Right forelimb (tissue), 1 donor: ENCODE results near the gene TCF3.
A peak's percentile ranks its signal among the peaks of the same experiment; 100 is the strongest.

ENCODE experiments used
- DNase-seq: peaks from one replicate; pipeline ENCODE4 v3.0.0-alpha.2; 2018

TCF3 gene

DNA sequence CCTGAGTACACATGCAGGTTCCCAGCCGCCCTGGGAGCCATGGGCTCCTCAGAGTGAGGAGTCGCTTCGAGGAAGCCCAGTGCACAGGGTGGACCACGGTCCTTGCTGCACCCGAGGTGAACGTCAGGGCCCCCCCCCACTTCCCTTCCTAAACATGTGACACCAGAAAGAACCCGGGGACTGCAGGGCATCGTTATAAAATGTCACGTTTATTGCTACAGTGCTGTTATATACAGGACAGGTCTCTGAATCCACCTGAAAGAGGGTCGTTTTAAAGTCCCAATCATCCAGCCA is 43.4 kb downstream of the TCF3 start:
- DNase-seq = no peak

DNA sequence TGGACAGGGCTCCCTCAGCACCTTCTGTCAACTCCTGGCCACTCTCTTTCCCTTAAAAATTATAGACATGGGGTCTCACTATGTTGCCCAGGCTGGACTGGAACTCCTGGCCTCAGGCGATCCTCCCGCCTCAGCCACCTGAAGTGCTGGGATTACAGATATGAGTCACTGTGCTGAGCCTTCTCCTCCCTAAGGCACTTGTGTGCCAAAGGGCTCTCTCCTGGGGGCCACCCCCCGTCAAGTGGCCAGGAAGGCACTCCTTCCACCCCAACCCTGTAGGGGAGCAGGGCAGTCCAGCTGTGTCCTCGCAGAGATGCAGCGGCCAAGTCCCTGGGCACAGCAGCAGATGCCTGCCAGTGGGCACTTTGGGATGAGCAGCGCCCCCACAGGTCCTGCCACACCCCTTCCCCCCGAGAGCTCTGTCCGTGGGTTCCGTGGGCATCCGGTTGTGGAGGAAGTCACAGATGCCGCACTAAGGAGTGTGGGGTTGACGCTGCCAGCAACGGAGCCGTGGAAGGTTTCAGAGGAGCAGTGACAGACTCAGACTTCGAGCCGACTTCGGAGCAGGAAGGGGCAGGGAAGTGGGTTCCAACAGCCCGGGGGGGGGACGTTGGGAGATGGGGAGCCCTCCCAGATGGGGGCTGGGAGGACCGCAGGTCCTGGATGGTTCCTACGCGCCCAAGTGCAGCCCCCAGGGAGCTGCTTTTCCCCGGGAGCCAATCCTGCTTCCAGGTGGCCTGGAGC is 43.9 kb downstream of the TCF3 start:
- no peak for DNase-seq

DNA sequence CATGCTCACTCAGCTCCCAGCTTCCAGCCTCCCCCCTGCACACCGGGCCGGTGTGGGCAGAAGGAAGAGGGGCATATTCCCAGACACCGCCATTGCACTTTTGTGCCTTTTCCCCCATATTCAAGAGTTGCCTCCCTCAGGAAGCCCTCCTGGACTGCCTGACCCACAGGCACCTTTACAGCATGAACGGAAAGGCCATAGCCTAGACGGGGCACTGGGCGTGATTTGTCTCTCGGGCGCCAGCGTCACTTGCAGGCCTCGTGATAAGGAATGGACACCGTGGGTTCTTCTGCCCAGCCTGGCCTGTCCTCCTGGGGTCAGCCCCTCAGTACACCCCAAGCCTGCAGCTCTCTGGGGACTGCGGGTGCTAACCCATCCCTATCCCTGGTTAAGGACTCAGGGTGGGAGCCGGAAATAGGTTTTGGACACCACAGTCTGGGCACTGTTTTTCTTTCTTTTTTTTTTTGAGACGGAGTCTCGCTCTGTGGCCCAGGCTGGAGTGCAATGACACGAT is 46.2 kb downstream of the TCF3 start:
- no peak for DNase-seq

DNA sequence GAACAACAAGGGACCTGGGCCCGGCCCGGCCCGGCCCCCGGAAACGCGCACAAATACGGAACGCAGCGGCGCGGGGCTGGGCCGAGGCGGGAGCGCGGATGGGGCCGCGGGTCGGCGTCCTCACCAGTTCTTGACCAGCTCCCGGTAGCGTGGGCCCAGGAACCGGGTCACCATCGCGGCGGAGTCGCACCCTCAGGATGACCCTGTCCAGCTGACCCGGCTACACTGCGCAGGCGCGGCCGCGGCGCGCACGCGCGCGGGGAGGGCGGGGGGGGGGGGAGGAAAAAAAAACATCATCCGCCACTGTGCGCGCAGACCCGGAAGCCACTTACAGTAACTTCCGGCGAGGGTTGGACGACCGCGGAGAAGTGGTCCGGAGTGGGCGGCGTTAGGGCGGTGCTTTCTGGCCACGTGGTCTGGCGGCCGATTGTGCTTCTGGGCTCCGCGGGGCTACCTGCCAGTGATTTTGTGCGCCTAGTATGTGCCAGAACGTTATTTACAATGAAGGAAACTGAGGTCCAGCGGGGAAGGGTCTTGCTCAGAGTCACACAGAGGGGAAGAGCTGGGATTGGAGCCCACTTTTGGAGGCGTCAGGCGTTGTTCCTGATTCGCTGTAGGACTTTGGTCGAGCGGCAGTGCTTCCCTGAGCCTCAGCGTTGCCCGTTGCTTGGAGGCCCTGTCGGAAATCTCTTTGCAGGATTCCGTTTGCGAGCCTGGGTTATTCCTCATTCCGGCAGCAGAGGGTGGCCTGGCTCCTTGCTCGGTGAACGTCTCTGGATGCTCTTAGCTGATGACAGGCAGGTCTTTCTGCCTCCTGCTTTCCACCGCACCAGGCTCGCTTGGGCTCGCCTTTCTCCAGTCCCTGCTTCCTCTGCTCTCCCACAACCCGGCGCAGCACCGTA is 46.9 kb downstream of the TCF3 start, which contains the start of gene UQCR11:
UQCR11 (minus strand) TSS at position 227 of the 902 bp plus-strand sequence; CDS start at position 174, 53 bp downstream.
- peak; percentile 97 for DNase-seq

DNA sequence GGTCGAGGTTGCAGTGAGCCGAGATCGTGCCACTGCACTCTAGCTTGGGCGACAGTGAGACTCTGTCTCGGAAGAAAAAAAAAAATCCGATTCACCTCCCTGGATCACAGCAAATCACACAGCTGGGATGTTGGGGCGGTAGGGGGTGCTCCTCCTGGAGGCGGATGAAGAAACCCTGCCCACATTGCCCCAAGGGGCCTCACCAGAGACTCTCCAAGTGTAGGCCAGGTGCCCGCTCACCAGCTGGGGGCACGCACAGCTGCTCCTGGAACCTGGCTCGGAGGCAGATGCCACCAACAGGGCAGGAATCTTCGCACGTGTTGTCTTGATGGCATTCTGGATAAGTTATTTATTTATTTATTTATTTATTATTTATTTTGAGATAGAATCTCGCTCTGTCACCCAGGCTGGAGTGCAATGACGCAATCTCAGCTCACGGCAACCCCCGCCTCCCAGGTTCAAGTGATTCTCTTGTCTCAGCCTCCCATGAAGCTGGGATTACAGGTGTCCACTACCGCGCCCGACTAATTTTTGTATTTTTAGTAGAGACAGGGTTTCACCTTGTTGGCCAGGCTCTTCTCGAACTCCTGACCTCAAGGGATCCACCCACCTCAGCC is 50.2 kb downstream of the TCF3 start:
- no peak for DNase-seq

DNA sequence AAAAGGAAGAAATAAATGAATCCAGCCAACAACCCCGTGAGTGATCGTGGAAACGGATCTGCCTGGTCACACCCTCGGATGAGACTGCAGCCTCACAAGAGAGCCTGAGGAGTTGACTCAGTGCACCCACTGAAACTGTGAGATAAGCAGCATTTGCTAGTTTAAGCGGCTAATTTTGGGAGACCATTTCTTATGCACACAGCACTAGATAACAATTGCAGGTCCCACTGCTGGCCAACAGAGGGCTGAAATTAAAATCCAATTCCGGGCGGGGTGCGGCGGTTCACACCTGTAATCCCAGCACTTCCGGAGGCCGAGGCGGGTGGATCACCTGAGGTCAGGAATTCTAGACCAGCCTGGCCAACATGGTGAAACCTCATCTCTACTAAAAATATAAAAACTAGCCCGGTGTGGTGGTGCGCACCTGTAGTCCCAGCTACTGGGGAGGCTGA is 50.8 kb downstream of the TCF3 start:
- DNase-seq = no peak

DNA sequence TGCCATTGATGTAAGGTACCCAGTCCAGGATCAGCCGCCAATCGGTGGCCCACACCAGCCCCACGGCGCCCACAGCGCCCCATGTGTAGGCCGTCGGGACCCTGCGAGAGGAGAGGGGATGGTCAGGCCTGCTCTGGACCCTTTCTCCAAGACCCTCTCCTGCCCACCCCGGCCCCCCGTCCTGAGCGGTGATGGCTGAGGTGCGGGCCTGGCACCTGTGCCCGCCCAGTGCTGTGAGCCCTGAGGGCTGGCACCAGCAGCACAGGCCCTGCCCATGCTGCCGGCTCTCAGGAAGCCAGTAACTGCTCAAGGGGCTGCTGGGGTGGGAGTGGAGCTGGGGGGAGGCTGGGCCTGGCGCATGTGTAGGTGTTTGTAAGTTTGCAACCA is 53.0 kb downstream of the TCF3 start:
- no peak for DNase-seq

DNA sequence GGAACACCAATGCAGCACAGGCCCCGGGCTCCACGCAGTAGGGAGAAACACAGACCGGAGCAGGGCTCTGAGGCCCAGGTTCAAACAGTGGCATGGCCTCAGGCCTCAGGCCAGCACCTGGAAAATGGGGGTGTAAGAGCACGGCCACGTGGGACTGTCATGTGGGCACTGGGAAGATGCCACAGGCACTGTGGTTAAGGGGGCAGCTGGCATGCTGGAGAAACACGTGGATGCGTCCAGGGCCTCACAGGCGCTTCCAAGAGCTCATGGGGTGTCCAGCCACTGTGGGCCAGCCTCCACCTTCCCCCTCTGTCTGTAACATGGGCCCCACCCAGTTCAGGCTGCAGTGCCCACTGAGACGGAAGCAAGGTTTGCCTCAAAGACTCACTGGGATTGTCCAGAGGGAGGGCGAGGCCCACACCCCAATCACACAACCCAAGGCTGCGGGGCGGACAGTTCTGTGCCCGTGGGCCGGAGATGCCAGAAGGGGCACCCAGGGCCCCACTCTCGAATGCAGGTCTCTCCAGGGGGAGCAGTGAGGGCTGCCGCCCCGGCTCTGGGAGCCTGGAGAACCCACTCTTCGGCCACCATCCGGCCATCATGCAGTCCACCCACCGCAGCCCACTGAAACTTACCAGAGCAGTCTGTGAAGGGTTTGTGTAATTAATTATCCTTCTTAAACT is 53.5 kb downstream of the TCF3 start:
- DNase-seq = no peak

DNA sequence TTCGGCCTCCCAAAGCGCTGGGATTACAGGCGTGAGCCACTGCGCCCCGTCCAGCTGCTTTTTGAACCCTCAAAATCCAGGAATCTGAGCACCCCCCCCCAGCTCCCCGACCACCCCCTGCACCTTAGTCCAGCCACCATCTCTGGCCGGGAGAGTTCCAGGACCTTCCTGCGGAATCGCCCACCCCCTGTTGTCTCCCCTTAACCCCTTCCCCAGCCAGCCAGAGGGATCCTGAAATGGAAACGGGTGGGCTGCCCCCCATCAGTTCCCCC is 59.0 kb downstream of the TCF3 start:
- DNase-seq = no peak

DNA sequence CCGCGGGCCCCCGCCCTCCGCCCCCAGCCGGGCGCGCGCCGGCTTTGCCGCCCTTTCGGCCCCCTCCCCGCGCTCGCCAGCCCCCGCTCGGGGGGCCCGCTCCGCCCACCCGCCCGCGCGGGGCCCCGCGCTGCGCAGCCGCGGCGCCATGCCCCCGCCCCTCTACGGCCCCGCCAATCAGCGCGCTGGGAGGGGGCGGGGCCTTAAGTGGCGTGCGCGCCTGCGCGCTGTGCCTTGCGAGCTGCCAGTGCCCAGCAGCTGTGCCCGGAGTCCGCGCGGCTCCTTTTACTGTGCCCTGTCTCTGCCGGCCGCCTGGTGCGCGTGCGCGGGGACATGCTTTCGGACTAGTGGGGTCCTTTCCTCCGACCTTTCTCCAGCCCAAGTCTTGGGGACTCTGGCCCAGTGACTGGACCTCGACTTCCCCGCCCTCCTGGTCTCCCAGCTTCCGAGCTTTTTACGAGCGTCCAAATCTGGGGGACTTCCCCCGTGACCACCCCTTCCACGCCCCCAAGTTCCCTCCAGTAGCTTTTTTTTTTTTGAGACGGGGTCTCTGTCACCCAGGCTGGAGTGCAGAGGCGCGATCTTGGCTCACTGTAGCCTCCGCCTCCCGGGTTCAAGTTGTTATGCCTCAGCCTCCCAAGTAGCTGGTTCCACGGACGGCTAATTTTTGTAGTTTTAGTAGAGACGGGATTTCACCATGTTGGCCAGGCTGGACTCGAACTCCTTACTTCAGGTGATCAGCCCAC is 59.5 kb downstream of the TCF3 start, which contains the start of gene MBD3:
MBD3 (minus strand) TSS at position 111 of the 746 bp plus-strand sequence. CDS start 234 bp downstream, outside the sequence.
- DNase-seq = peak; percentile 93

DNA sequence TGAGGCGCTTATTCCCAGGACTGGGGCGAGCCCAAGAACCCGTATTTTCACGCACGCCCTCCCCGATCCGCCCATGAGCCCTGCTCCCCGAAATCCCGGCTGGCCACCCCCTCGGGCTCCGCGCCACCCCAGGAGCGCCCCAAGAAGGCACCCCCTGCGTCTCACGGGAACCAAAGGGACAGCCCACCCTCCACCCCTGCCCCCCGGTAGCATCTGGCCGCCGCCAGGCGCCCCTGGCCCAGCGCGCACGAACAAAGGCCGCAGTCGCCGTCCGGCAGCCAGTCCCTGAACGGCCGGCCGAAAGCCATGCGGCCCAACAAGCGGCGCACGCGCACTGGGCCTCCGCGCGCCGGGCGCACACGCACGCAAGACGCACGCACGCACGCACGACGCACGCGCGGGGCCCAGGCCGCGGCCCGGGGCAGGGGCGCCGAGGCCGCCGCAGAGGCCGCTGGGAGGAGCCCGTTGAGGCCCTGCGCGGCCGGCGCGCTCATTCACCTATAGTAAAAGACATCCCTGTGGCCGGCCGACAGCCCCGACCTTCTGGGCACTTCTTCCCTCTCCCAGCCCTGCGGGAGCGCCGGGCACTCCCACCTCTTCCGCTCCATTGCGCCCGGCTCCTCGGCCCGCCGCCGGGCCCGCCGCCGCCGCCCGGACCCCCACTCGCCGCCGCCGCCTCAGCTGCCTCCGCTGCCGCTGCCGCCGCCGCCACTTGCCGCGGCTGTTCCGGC is 60.2 kb downstream of the TCF3 start:
- DNase-seq = peak; percentile 88

DNA sequence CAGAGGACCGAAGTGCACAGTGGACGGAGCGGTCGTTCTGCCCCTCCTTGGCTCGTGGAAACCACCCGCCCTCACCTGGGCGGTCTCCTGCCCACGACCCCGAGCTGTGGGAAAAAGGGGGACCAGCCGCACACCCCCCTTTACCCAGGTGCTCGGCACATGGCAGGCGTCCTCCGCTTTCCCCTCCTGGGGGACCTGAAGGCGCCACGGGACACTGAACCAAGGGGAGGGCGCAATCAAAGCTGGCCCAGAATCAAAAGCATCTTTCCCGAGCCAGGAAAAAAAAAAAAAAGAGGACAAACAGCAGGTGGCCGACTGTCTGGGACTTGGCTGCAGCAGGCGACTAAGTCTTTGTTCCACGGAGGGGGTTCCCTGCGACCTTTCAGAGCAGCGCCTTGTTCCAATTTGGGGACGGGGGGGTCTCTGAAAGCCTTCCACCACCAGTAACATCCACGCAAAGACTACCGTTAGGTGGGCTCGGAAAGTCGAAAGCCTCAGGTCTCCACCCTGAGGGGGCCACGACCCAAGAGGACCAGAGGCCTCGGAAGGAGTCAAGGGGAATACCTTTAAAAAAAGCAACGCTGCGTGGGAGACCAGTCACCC is 60.9 kb downstream of the TCF3 start:
- DNase-seq = no peak

DNA sequence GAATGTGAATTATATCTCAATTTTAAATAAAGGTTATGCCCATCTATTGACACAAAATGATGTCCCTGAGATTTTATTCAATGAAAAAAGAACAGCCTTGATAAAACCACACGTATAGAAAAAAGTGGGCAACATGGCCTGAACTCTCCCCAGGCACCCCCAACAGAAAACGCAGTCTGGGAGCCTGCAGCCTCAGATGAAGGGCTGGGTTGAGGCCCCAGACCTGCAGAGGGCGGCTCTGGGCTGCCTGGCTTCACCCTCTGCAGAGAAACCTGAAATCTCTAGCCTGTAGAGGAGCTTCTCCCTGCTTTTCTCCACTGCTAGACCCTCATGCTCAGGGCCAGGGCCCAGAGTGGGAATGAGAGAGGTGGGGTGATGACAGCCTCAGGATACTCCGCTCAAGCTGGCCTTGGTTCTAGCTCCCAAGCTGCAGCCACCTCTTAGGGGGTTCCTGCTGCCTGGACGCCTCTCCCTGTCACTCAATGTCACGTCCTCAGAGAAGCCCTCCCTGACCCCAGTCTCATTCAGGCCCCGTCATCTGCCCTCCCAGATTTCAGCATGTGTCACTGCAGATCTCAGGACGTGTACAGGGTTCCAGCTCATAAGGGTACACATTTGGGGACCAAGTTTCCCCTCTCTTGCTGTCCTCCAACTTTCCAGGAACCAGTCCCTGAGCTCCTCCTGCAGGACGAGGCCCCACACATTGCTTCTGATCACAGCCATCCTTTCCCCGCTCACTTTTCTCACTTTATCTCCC is 61.6 kb downstream of the TCF3 start:
- DNase-seq = no peak

DNA sequence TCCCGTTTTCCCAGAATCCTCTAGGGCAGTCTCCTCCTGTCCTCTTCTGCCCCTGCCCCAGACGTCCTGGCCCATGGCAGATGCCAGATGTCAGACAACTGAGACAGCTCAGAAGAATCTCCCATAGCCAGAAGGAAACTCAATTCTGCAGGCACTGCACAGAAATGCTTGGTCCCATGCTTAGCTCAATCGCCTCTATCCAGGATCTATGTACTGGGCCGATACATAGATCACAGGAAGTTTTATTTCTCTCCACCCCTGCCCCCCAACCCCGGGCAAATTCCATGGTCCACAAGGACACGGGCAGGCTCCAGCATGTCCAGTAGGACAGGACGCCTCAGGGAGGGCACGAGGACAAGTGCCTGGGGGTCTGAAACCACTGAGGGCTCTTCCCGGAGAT is 64.5 kb downstream of the TCF3 start:
- DNase-seq = no peak

DNA sequence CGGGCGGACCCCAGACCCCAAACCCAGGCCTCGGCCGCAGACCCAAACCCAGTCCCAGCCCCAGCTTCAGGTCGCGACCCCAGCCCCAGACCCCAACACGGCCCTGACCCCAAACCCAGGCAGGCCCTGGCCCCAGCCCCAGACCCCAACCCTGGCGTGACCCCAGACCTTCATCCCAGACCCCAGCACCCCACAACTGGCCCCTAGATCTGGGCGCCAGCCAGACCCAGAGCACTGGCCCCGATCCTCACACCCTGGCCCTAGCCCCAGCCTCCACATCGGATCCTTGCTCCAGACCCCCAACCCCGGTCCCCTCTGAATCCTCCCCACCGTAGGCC is 67.2 kb downstream of the TCF3 start:
- DNase-seq = no peak

DNA sequence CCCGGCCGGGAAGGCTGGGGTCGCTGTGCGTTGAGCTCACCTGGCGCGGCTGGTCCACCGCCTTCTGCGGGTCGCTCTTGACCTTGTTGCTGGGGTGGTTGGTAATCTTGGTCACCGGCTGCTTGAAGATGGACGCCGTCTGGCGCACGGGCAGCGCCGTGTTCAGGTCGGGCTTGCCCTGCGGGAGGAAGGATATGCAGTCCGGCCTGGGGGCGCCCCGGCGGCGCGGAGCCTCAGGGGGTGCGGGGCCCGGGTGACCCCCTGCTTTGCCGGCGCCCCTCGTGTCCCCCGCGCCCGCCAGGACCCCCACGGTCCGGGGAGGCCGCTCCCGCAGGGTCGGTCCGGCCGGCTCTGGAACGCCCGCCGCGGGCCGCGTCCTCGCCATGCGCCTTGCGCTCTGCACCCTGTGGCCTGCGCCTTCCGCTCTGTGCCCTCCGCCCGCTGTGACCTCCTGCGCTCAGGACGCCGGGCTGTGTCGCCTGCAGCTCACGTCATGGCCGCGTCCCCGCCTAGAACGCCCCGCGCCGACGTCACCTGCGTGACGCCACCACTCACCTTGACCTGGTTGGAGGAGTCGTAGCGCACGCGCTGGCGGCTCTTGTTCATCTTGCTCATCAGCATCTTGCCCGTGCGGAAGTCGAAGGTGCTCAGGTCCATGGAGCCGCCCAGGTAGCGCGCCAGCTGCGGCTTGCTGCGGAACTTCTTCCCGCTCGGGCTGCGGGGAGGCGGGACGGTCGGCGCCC is 67.7 kb downstream of the TCF3 start:
- DNase-seq = no peak

DNA sequence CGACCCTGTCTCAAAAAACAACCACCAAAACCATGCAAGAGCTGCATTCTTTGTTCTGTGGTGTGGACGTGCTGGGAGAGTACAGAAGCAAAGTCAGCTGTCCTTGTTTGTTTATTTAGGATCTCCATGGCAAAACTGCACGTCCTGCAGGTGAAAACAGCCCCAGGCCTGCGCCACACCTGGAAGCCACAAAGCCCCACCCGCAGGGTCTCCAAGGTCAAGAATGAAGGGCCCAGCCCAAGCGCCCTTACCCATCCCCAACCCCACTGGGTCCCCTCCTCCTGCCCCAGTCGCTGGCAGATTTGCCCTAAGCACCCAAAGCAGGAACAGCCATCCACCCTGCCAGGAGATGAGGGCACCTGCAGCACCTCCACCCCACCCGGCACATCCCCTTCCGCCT is 70.2 kb downstream of the TCF3 start:
- DNase-seq = no peak

DNA sequence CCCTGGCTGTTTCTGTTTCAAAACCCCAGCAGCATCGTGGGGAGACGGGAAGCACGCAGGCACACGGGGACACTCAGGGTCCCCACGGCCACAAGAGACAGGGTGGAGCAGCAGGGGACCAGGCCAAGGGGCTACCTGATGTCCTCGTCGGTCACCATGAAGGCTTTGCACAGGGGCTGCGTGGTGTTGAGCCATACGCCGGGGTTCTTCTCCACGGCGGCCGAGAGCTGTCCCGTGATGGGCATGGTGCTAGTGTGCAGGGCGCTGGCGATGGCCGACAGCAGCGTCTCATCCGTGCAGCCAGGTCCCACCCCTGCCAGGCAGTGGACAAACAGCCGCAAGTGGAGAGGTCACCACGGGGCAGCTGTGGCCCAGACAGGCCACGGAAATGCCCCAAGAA is 71.5 kb downstream of the TCF3 start:
- DNase-seq = no peak

DNA sequence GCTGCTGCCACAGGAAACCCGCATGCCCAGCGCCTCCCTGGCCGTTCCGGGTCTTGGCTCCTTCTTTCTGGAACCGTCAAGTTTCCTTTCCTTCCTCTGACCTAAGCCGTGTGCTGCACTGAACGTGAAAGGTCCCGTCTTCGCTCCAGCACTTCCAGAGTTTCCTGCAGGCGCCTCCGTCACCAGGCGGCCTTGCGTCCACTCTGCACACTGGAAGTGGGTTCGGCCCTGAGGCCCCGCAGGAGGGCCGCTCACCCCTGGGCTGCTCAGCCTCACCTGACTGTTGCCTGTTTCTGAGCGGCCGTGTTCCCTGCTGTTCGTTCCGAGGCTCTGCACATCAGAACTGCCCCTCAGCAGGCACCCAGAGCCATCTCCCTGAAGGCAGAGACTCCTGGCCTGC is 72.0 kb downstream of the TCF3 start:
- no peak for DNase-seq

DNA sequence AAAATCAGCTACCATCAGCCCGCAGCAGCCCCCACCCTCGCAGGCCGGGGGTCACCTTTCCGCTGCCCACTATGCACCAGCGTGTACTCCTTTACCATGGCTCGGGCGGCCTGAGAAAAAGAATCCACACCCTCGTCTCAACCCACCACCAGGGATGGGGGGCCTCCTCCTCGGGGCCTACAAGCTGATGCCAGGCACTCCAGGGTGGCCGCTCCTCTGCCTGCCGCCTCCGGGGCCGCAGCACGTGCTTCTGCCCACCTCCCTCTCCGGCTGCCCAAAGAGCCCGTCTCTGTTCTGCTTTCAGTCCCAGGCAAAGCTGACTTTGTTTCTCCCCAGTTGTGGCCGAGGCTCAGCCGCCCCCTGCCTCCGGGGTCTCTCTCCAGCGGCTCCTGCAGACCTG is 73.2 kb downstream of the TCF3 start:
- no peak for DNase-seq
